GM12878 (cell line): ENCODE data around the gene EPHB1. TPM values are rescaled to one million over a fixed set of nuclear protein-coding genes. Genes with fewer than 3 reads are reported as not detected.
A peak's percentile ranks its signal among the peaks of the same experiment; 100 is the strongest.

ENCODE experiments used
- BHLHE40 ChIP-seq, 2 experiments: fragments of 450-650 bp in 1 of 2; IDR thresholded peaks; 2 replicates each; pipeline ENCODE4 v1.6.1; 2011 to 2017; ENCODE audit warnings: low read depth in 2 of 2, borderline replicate concordance in 1 of 2, improper control_type of control experiment in 1 of 2, low read length in 1 of 2, mild to moderate bottlenecking in 1 of 2
- BMI1 ChIP-seq: fragments of 450-650 bp; IDR thresholded peaks from 2 replicates; pipeline ENCODE4 v1.6.1; 2016; ENCODE audit warnings: mild to moderate bottlenecking, moderate library complexity, borderline replicate concordance
- CEBPB ChIP-seq, 2 experiments: fragments of 150-350 bp in 1 of 2; IDR thresholded peaks; 2 replicates each; pipeline ENCODE4 v1.6.1; 2012 to 2014; ENCODE audit warnings: low read depth in 2 of 2, low read length in 2 of 2, borderline replicate concordance in 1 of 2, inconsistent platforms in 1 of 2
- ESRRA ChIP-seq: IDR thresholded peaks from 2 replicates; pipeline ENCODE4 v1.6.1; 2012; ENCODE audit warnings: mild to moderate bottlenecking, low read length, improper control_type of control experiment
- ETV6 ChIP-seq, 2 experiments: fragments of 450-650 bp in 1 of 2; IDR thresholded peaks in 1 of 2; conservative IDR thresholded peaks in 1 of 2; 2 replicates each; pipeline ENCODE4 v1.6.1; 2014; ENCODE audit warnings: antibody characterized with exemption in 1 of 2, borderline replicate concordance in 1 of 2, low read depth in 1 of 2, mild to moderate bottlenecking in 1 of 2, moderate library complexity in 1 of 2
- EZH2 ChIP-seq: IDR thresholded peaks from 2 replicates; pipeline ENCODE4 v1.6.1; 2012; ENCODE audit warnings: low read depth, mild to moderate bottlenecking, control low read depth, inconsistent platforms, low read length, borderline replicate concordance; ENCODE audit not compliant: control insufficient read depth
- FOXM1 ChIP-seq: IDR thresholded peaks from 2 replicates; pipeline ENCODE4 v1.6.1; 2012; ENCODE audit warnings: low read depth, mild to moderate bottlenecking, inconsistent platforms, low read length, moderate library complexity
- HCFC1 ChIP-seq: fragments of 150-350 bp; IDR thresholded peaks from 2 replicates; pipeline ENCODE4 v1.6.1; 2014; ENCODE audit warnings: low read length
- IRF4 ChIP-seq: IDR thresholded peaks from 2 replicates; pipeline ENCODE4 v1.6.1; 2011; ENCODE audit warnings: low read depth, low read length
- KLF5 ChIP-seq: fragments of 450-650 bp; IDR thresholded peaks from 2 replicates; pipeline ENCODE4 v1.6.1; 2014; ENCODE audit warnings: mild to moderate bottlenecking; ENCODE audit not compliant: partially characterized antibody
- MXI1 ChIP-seq: fragments of 150-350 bp; IDR thresholded peaks from 2 replicates; pipeline ENCODE4 v1.6.1; 2011; ENCODE audit warnings: low read depth, mild to moderate bottlenecking, inconsistent platforms, low read length, improper control_type of control experiment
- NR2F1 ChIP-seq: fragments of 450-650 bp; conservative IDR thresholded peaks from 2 replicates; pipeline ENCODE4 v1.6.1; 2017; ENCODE audit warnings: mild to moderate bottlenecking
- NRF1 ChIP-seq: conservative IDR thresholded peaks from 2 replicates; pipeline ENCODE4 v1.6.1; 2011; ENCODE audit warnings: mild to moderate bottlenecking, low read depth, low read length, improper control_type of control experiment
- POLR2AphosphoS5 ChIP-seq: IDR thresholded peaks from 2 replicates; pipeline ENCODE4 v1.6.1; 2011; ENCODE audit warnings: mild to moderate bottlenecking, low read length, inconsistent platforms
- RAD51 ChIP-seq: fragments of 450-650 bp; IDR thresholded peaks from 2 replicates; pipeline ENCODE4 v1.6.1; 2016; ENCODE audit warnings: moderate library complexity, mild to moderate bottlenecking, inconsistent platforms
- RELA ChIP-seq: fragments of 450-650 bp; IDR thresholded peaks from 2 replicates; pipeline ENCODE4 v1.8.0; 2014; ENCODE audit warnings: borderline replicate concordance; ENCODE audit not compliant: partially characterized antibody
- RUNX3 ChIP-seq: IDR thresholded peaks from 2 replicates; pipeline ENCODE4 v1.6.1; 2012; ENCODE audit warnings: low read length, inconsistent platforms
- SMC3 ChIP-seq: IDR thresholded peaks from 2 replicates; pipeline ENCODE4 v1.6.1; 2011; ENCODE audit warnings: low read length, improper control_type of control experiment, borderline replicate concordance
- SREBF1 ChIP-seq: IDR thresholded peaks from 2 replicates; pipeline ENCODE4 v1.6.1; 2012; ENCODE audit warnings: mild to moderate bottlenecking, low read length
- SREBF2 ChIP-seq: IDR thresholded peaks from 2 replicates; pipeline ENCODE4 v1.6.1; 2012; ENCODE audit warnings: mild to moderate bottlenecking, low read length
- TCF3 ChIP-seq: IDR thresholded peaks from 2 replicates; pipeline ENCODE4 v1.6.1; 2012; ENCODE audit warnings: low read depth, mild to moderate bottlenecking, low read length, borderline replicate concordance; ENCODE audit not compliant: insufficient read depth
- ZNF207 ChIP-seq: fragments of 450-650 bp; IDR thresholded peaks from 2 replicates; pipeline ENCODE4 v1.6.1; 2014; ENCODE audit warnings: antibody characterized with exemption, mild to moderate bottlenecking, borderline replicate concordance
- polyA plus RNA-seq, 11 experiments: library from polyadenylated mRNA; depleted of rRNA in 4 of 11; unstranded in 6 of 11; stranded (reverse) in 5 of 11; fragments of >200 nt; fragmentation: Nextera tagmentation in 4 of 11; fragmentation: Illumina TruSeq in 1 of 11; extraction: Ambion mirVana in 4 of 11; extraction: Trizol in 1 of 11; gene quantifications; 1 replicate in 1 of 11; 2 replicates in 10 of 11; pipeline versions ENCODE4 v1.2.1 to v1.2.3, GENCODE V29; 2011 to 2016; ENCODE audit warnings: inconsistent platforms in 2 of 11, missing spikeins in 2 of 11, low read depth in 1 of 11
- total RNA-seq, 4 experiments: library from RNA; depleted of rRNA in 3 of 4; stranded (reverse); fragments of >200 nt in 3 of 4; fragmentation: Illumina TruSeq in 1 of 4; extraction: Trizol in 1 of 4; gene quantifications; 2 replicates each; pipeline versions ENCODE4 v1.2.1 to v1.2.3, GENCODE V29; 2013 to 2021
- TF ChIP-seq, protein P1 (sequence below): IDR thresholded peaks from 2 replicates; pipeline ENCODE4 v1.6.1; 2011; ENCODE audit warnings: borderline replicate concordance, low read depth, mild to moderate bottlenecking, moderate library complexity, low read length; ENCODE audit not compliant: insufficient read depth, poor library complexity, severe bottlenecking
- TF ChIP-seq, protein P2 (sequence below): IDR thresholded peaks from 2 replicates; pipeline ENCODE4 v1.6.1; 2011; ENCODE audit warnings: mild to moderate bottlenecking, low read depth, low read length, moderate library complexity; ENCODE audit not compliant: insufficient replicate concordance
- TF ChIP-seq, protein P3 (sequence below): fragments of 450-650 bp; IDR thresholded peaks from 2 replicates; pipeline ENCODE4 v1.6.1; 2018; ENCODE audit warnings: mild to moderate bottlenecking, low read depth, moderate library complexity; ENCODE audit not compliant: partially characterized antibody
- TF ChIP-seq, protein P4 (sequence below): fragments of 450-650 bp; IDR thresholded peaks from 2 replicates; pipeline ENCODE4 v1.6.1; 2016; ENCODE audit warnings: mild to moderate bottlenecking

Gene EPHB1
- total and polyA plus RNA-seq, 10 of the 15 experiments (the other 5 are each of a cell fraction or from before 2014, with no cell fraction given), result 0.33 to 23.8 (median 1.2) TPM

DNA sequence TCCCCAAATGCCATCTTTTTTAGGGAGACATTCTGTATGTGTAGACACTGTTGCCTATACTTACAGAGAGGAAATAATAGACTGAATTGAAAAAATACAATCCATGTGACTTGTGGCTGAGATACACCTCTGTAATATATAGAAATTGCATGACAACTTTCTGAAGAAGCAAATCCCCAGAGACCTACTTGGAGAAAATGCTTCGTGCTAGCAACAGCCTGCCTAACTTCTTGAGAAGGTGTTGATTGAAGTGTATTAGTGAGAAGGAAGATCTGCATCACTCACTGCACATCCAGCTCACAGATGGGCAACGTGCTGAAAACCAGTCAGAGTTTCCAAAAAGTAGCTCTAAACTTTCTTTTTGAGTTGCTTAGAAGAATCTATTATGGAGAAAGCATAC is 404.1 kb downstream of the EPHB1 start (continued):
- TF ChIP-seq EZH2 (no peak), RELA (no peak), SREBF1 (no peak), BMI1 (no peak), POLR2AphosphoS5 (no peak), SMC3 (no peak), ESRRA (no peak), ZNF207 (no peak), RUNX3 (no peak), SREBF2 (no peak), FOXM1 (no peak), IRF4 (no peak), HCFC1 (no peak), RAD51 (peak; percentile 45; the same call in 1 of the 2 replicates), NR2F1 (no peak), BHLHE40 (IDR thresholded peaks at IDR 0.05; ENCODE audit: borderline replicate concordance in 1 of 2, low read depth in 2 of 2, low read length in 1 of 2) (peak in 1 of 2 experiments; percentile 39; a peak in 2 of 4 replicates), CEBPB (IDR thresholded peaks at IDR 0.05; ENCODE audit: borderline replicate concordance in 1 of 2, low read depth in 2 of 2, low read length in 2 of 2) (no peak), NRF1 (no peak), MXI1 (no peak), ETV6 (conservative IDR thresholded peaks at IDR 0.05 in 1 of 2, IDR thresholded peaks at IDR 0.05 in 1 of 2; ENCODE audit: borderline replicate concordance in 1 of 2, low read depth in 1 of 2) (no peak), KLF5 (no peak), TCF3 (no peak)
- TF ChIP-seq, protein P1, sequence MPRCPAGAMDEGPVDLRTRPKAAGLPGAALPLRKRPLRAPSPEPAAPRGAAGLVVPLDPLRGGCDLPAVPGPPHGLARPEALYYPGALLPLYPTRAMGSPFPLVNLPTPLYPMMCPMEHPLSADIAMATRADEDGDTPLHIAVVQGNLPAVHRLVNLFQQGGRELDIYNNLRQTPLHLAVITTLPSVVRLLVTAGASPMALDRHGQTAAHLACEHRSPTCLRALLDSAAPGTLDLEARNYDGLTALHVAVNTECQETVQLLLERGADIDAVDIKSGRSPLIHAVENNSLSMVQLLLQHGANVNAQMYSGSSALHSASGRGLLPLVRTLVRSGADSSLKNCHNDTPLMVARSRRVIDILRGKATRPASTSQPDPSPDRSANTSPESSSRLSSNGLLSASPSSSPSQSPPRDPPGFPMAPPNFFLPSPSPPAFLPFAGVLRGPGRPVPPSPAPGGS, result no peak
- TF ChIP-seq, protein P2, sequence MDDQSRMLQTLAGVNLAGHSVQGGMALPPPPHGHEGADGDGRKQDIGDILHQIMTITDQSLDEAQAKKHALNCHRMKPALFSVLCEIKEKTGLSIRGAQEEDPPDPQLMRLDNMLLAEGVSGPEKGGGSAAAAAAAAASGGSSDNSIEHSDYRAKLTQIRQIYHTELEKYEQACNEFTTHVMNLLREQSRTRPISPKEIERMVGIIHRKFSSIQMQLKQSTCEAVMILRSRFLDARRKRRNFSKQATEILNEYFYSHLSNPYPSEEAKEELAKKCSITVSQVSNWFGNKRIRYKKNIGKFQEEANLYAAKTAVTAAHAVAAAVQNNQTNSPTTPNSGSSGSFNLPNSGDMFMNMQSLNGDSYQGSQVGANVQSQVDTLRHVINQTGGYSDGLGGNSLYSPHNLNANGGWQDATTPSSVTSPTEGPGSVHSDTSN, result no peak
- TF ChIP-seq, protein P3, sequence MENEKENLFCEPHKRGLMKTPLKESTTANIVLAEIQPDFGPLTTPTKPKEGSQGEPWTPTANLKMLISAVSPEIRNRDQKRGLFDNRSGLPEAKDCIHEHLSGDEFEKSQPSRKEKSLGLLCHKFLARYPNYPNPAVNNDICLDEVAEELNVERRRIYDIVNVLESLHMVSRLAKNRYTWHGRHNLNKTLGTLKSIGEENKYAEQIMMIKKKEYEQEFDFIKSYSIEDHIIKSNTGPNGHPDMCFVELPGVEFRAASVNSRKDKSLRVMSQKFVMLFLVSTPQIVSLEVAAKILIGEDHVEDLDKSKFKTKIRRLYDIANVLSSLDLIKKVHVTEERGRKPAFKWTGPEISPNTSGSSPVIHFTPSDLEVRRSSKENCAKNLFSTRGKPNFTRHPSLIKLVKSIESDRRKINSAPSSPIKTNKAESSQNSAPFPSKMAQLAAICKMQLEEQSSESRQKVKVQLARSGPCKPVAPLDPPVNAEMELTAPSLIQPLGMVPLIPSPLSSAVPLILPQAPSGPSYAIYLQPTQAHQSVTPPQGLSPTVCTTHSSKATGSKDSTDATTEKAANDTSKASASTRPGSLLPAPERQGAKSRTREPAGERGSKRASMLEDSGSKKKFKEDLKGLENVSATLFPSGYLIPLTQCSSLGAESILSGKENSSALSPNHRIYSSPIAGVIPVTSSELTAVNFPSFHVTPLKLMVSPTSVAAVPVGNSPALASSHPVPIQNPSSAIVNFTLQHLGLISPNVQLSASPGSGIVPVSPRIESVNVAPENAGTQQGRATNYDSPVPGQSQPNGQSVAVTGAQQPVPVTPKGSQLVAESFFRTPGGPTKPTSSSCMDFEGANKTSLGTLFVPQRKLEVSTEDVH, result no peak
- TF ChIP-seq, protein P4, sequence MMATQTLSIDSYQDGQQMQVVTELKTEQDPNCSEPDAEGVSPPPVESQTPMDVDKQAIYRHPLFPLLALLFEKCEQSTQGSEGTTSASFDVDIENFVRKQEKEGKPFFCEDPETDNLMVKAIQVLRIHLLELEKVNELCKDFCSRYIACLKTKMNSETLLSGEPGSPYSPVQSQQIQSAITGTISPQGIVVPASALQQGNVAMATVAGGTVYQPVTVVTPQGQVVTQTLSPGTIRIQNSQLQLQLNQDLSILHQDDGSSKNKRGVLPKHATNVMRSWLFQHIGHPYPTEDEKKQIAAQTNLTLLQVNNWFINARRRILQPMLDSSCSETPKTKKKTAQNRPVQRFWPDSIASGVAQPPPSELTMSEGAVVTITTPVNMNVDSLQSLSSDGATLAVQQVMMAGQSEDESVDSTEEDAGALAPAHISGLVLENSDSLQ, result peak; percentile 44; the same call in 1 of the 2 replicates
